SK-N-MC (cell line): Measurements from ENCODE around the gene CLIP2.

Experiments used
- EZH2 ChIP-seq: fragments of 200-600 bp; sonication (generic); IDR thresholded peaks from one replicate; pipeline ENCODE4 v1.6.1; 2017; ENCODE audit warnings: antibody characterized with exemption
- FOXP2 ChIP-seq: optimal IDR thresholded peaks from 2 replicates; pipeline ENCODE3; 2011; ENCODE audit warnings: mild to moderate bottlenecking, moderate library complexity; ENCODE audit not compliant: insufficient read depth; ENCODE audit errors: extremely low read length, control extremely low read depth
- POLR2AphosphoS5 ChIP-seq: IDR thresholded peaks from 2 replicates; pipeline ENCODE4 v1.6.1; 2012; ENCODE audit warnings: mild to moderate bottlenecking, low read depth, low read length, borderline replicate concordance

GRCh38 chr7:74360008-74360407 is 70.8 kb downstream of the CLIP2 start:
- TF ChIP-seq EZH2 (no peak), POLR2AphosphoS5 (no peak), FOXP2 (no peak)
